HCT116 (cell line): ENCODE results near the gene C4orf54. TPM values are rescaled to one million over a fixed set of nuclear protein-coding genes. Genes with fewer than 3 reads are reported as not detected.

Experiments
- ATAC-seq: fragments of 200-7000 bp; cut with Tn5 transposase; 2 replicates; pipeline ENCODE4 v1.9.1; 2020; ENCODE audit warnings: mild to moderate bottlenecking, moderate library complexity
- BruUV-seq: library from RNA; stranded (reverse); fragments of 400-500 nt; replicated peaks from 2 replicates; lab custom pipeline; 2021; lab: Mats Ljungman, UMichigan
- CTCF ChIA-PET: fragments of 300-600 bp; sonication (Branson Sonifier 250); formaldehyde crosslinking; loops from one replicate; lab custom pipeline; 2021; ENCODE audit warnings: antibody characterized with exemption; lab: Charles Lee
- POLR2A ChIA-PET: fragments of 300-600, 350-600 bp; sonication (Branson Sonifier 250); formaldehyde crosslinking; loops from one replicate; lab custom pipeline; 2021; ENCODE audit warnings: antibody characterized with exemption; lab: Charles Lee
- RAD21 ChIA-PET, 2 experiments: fragments of 300-600 bp; sonication (Branson Sonifier 250); formaldehyde crosslinking; loops; one replicate each; lab custom pipeline; 2023; ENCODE audit warnings: low total read pairs in 2 of 2; ENCODE audit not compliant: uncharacterized antibody in 2 of 2, unreplicated experiment in 2 of 2, low non-redundant PET in 1 of 2; lab: Charles Lee
- DNase-seq: peaks from one replicate; pipeline ENCODE4 v3.0.0-alpha.2; 2010; ENCODE audit warnings: low read depth, low spot score
- H2AFZ ChIP-seq: fragments of 200-600 bp; shearing (Covaris generic), sonication (generic); 2 replicates; pipeline ENCODE4 v1.6.1; 2017; ENCODE audit warnings: low read depth, mixed run types, mixed read lengths, antibody characterized with exemption, low read length; ENCODE audit not compliant: poor library complexity, severe bottlenecking
- H3K27ac ChIP-seq: 2 replicates; pipeline ENCODE4 v1.5.1; 2012; ENCODE audit warnings: low read depth, low read length
- H3K27me3 ChIP-seq: fragments of 200-600 bp; sonication (generic); 2 replicates; pipeline ENCODE4 v1.6.1; 2016; ENCODE audit warnings: mixed run types, low read length, mixed read lengths; ENCODE audit not compliant: insufficient read depth
- H3K36me3 ChIP-seq, 2 experiments: fragments of 200-500 bp in 1 of 2; fragments of 200-600 bp in 1 of 2; sonication (Bioruptor generic) in 1 of 2; sonication (generic) in 1 of 2; 2 replicates each; pipeline versions ENCODE4 v1.5.1 to v1.6.1; 2014 to 2016; ENCODE audit warnings: low read length in 2 of 2, inconsistent platforms in 1 of 2, mixed read lengths in 1 of 2, mixed run types in 1 of 2; ENCODE audit not compliant: insufficient read depth in 2 of 2, control insufficient read depth in 1 of 2
- H3K4me1 ChIP-seq, 2 experiments: fragments of 200-600 bp in 1 of 2; sonication (generic) in 1 of 2; 2 replicates each; pipeline versions ENCODE4 v1.5.1 to v1.6.1; 2012 to 2017; ENCODE audit warnings: low read length in 2 of 2, inconsistent platforms in 1 of 2, mild to moderate bottlenecking in 1 of 2, mixed read lengths in 1 of 2, mixed run types in 1 of 2, moderate library complexity in 1 of 2; ENCODE audit not compliant: insufficient read depth in 2 of 2, control insufficient read depth in 1 of 2
- H3K4me2 ChIP-seq: fragments of 200-600 bp; sonication (generic); 2 replicates; pipeline ENCODE4 v1.6.1; 2017; ENCODE audit warnings: mixed run types, low read length, mixed read lengths
- H3K4me3 ChIP-seq, 2 experiments: fragments of 200-600 bp in 1 of 2; sonication (generic) in 1 of 2; replicated peaks in 1 of 2; 2 replicates each; pipeline ENCODE4 v1.5.1; 2011 to 2016; ENCODE audit warnings: low read length in 2 of 2, control low read depth in 1 of 2, low read depth in 1 of 2, mild to moderate bottlenecking in 1 of 2, mixed read lengths in 1 of 2, mixed run types in 1 of 2
- H3K79me2 ChIP-seq: fragments of 200-600 bp; sonication (generic); 2 replicates; pipeline ENCODE4 v1.6.1; 2017; ENCODE audit warnings: mild to moderate bottlenecking, mixed run types, low read length, moderate library complexity, mixed read lengths; ENCODE audit not compliant: insufficient read depth
- H3K9ac ChIP-seq: fragments of 200-600 bp; sonication (generic); 2 replicates; pipeline ENCODE4 v1.6.1; 2016; ENCODE audit warnings: low read length, mixed read lengths
- H3K9me2 ChIP-seq: fragments of 200-600 bp; sonication (generic), shearing (Covaris generic); 2 replicates; pipeline ENCODE4 v1.6.1; 2017; ENCODE audit warnings: mixed run types, mild to moderate bottlenecking, moderate library complexity; ENCODE audit not compliant: insufficient read depth
- H3K9me3 ChIP-seq, 2 experiments: fragments of 200-500 bp in 1 of 2; fragments of 200-600 bp in 1 of 2; sonication (Bioruptor generic) in 1 of 2; sonication (generic) in 1 of 2; 2 replicates each; pipeline ENCODE4 v1.6.1; 2014 to 2017; ENCODE audit warnings: low read length in 2 of 2, mixed read lengths in 2 of 2, inconsistent platforms in 1 of 2, low read depth in 1 of 2, mild to moderate bottlenecking in 1 of 2, mixed run types in 1 of 2, moderate library complexity in 1 of 2; ENCODE audit not compliant: control insufficient read depth in 1 of 2, insufficient read depth in 1 of 2
- H4K20me1 ChIP-seq: fragments of 200-600 bp; sonication (generic), shearing (Covaris generic); 2 replicates; pipeline ENCODE4 v1.6.1; 2017; ENCODE audit warnings: mixed run types, mild to moderate bottlenecking, moderate library complexity; ENCODE audit not compliant: insufficient read depth
- CBX3 ChIP-seq: IDR thresholded peaks from 2 replicates; pipeline ENCODE4 v1.6.1; 2012; ENCODE audit warnings: low read depth
- EZH2 ChIP-seq: fragments of 200-600 bp; sonication (generic); IDR thresholded peaks from 2 replicates; pipeline ENCODE4 v1.6.1; 2017; ENCODE audit warnings: antibody characterized with exemption, mixed run types
- EZH2phosphoT487 ChIP-seq: fragments of 200-600 bp; IDR thresholded peaks from 2 replicates; pipeline ENCODE4 v1.6.1; 2018; ENCODE audit warnings: antibody characterized with exemption, borderline replicate concordance
- FOSL1 ChIP-seq: IDR thresholded peaks from 2 replicates; pipeline ENCODE4 v1.6.1; 2012; ENCODE audit warnings: low read depth
- JUND ChIP-seq: IDR thresholded peaks from 2 replicates; pipeline ENCODE4 v1.6.1; 2012
- POLR2A ChIP-seq: IDR thresholded peaks from 2 replicates; pipeline ENCODE4 v1.7.0; 2011; ENCODE audit warnings: borderline replicate concordance; ENCODE audit not compliant: insufficient read depth, insufficient read length; ENCODE audit errors: extremely low read depth
- POLR2AphosphoS5 ChIP-seq: IDR thresholded peaks from 2 replicates; pipeline ENCODE4 v1.6.1; 2011; ENCODE audit warnings: mild to moderate bottlenecking, low read depth, low read length, moderate library complexity
- REST ChIP-seq: IDR thresholded peaks from 2 replicates; pipeline ENCODE4 v1.6.1; 2012; ENCODE audit warnings: low read depth
- SIN3A ChIP-seq: IDR thresholded peaks from 2 replicates; pipeline ENCODE4 v1.6.1; 2012; ENCODE audit warnings: low read depth
- SRF ChIP-seq: IDR thresholded peaks from 2 replicates; pipeline ENCODE4 v1.6.1; 2012; ENCODE audit warnings: low read depth
- TCF7L2 ChIP-seq: IDR thresholded peaks from 2 replicates; pipeline ENCODE4 v1.7.0; 2011; ENCODE audit warnings: borderline replicate concordance, inconsistent platforms; ENCODE audit not compliant: insufficient read depth, insufficient read length; ENCODE audit errors: extremely low read depth
- ZBTB33 ChIP-seq: IDR thresholded peaks from 2 replicates; pipeline ENCODE4 v1.6.1; 2011; ENCODE audit warnings: mild to moderate bottlenecking, low read length, moderate library complexity; ENCODE audit not compliant: insufficient replicate concordance; ENCODE audit errors: extremely low read depth
- ZFX ChIP-seq: fragments of 450-650 bp; IDR thresholded peaks from 2 replicates; pipeline ENCODE4 v1.6.1; 2017
- intact Hi-C: fragments of 100-400 bp; cut with micrococcal nuclease; formaldehyde crosslinking; loops from 2 replicates; pipeline ENCODE4 v1.10.0; 2022
- total RNA-seq: library from RNA; stranded (reverse); gene quantifications from one replicate; pipeline ENCODE4 v1.2.1, GENCODE V29; 2021; ENCODE audit not compliant: unreplicated experiment

The C4orf54 gene
- total RNA-seq, 1 experiment from 2014 or later, result not detected

GRCh38 chr4:99630857-99631360, 26.7 kb downstream of the C4orf54 start (continued):
- TF ChIP-seq ZBTB33, result no peak
- no peak for TF ChIP-seq JUND
- TF ChIP-seq EZH2, result no peak
- TF ChIP-seq REST, result no peak

GRCh38 chr4:99629962-99630554, 27.6 kb downstream of the C4orf54 start:
- CTCF ChIA-PET, result no interaction called here
- intact Hi-C loops, result no loop called here
- TF ChIP-seq CBX3 (no peak), SIN3A (no peak), POLR2AphosphoS5 (no peak), JUND (no peak), EZH2phosphoT487 (no peak), TCF7L2 (no peak), FOSL1 (no peak), POLR2A (no peak), SRF (no peak), ZFX (no peak), EZH2 (no peak)
- TF ChIP-seq, all 23 proteins: peak for 0
- Histone ChIP-seq H3K36me3 (no peaks in the 10 kb centered on the region), H3K79me2 (no peaks in the 10 kb centered on the region), H3K4me2 (no peak overlapping the region), H3K4me3 (no peak overlapping the region), H3K9me3 (no peaks in the 10 kb centered on the region), H3K4me1 (no peaks in the 10 kb centered on the region), H2AFZ (no peak overlapping the region), H4K20me1 (no peaks in the 10 kb centered on the region), H3K27me3 (no peaks in the 10 kb centered on the region), H3K9ac (no peak overlapping the region), H3K27ac (no peak overlapping the region), H3K9me2 (no peaks in the 10 kb centered on the region)
- no peak for ATAC-seq
- ChIA-PET POLR2A (no interaction called here), RAD21 (no interaction called here)
- DNase-seq, result no peak
- BruUV-seq, result no TSS peak
